ENCODE results near the gene SPRED2. TPM values are rescaled to one million over a fixed set of nuclear protein-coding genes. Genes with fewer than 3 reads are reported as not detected.

Gene SPRED2
- total RNA-seq, 2 donors from 2014 or later, result 3.1 to 4.3 TPM

DNA sequence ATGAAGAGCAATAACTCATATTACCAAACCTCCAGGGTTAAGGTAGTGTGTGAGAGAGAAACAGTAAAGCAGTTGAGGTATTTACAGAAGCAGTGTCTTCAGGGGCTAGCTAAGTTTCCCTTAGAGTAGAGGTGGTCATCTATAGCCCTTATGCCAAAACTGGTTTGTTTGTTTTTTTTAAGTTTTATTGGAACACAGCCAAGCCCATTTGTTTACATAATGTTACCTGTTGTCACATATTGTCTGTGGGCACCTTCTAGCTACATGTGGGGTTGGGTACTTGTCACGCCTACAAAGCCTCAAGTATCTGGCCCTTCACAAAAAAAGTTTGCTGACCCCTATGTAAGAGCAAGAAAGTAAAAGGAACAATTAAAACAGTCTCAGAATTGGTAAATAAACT is 165.4 kb downstream of the SPRED2 start:
- Mint-ChIP-seq H3K36me3 (ENCODE audit: insufficient read depth in 2 of 2) (peaks cover 4 to 23% of the 10 kb centered on the region in 2 donors), H3K27me3 (ENCODE audit: low read depth) (no peaks in the 10 kb centered on the region), H3K4me1 (ENCODE audit: low read depth) (peaks cover 4% of the 10 kb centered on the region), H3K4me3 (no peak overlapping the region), H3K27ac (peak overlapping the region; percentile 11), H3K9me3 (no peaks in the 10 kb centered on the region)
- ATAC-seq (replicated peaks in 1 of 2) (no peak), DNase-seq (no peak)

DNA sequence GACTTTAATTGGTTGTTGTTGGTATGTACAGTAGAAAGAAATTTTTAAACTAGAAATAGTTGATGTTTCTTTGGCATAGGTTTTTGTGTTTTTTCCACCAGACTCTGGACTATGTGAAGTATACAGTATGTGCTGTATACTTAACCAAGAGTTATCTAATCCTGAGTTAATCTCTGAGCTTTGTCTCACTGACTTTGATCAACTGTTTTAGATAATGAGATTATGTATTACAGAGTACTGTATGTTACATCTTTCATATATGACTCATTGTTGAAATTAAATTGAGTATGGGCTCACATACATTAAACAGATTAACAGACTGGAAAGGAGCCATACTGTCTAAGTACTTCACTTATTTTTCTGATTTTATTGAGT is 166.7 kb downstream of the SPRED2 start:
- Mint-ChIP-seq H3K36me3 (ENCODE audit: insufficient read depth in 2 of 2) (peaks cover 4 to 23% of the 10 kb centered on the region in 2 donors), H3K4me3 (no peak overlapping the region), H3K27ac (no peak overlapping the region), H3K9me3 (no peaks in the 10 kb centered on the region), H3K27me3 (ENCODE audit: low read depth) (no peaks in the 10 kb centered on the region), H3K4me1 (ENCODE audit: low read depth) (peaks cover 4% of the 10 kb centered on the region)
- ATAC-seq (replicated peaks in 1 of 2) (no peak), DNase-seq (no peak)

- H3K4me1 Mint-ChIP-seq (ENCODE audit: low read depth), result peaks cover 4% of the 10 kb centered on the region
- H3K36me3 Mint-ChIP-seq (ENCODE audit: insufficient read depth in 2 of 2), result peaks cover 4 to 23% of the 10 kb centered on the region in 2 donors
- DNase-seq, result no peak
- ATAC-seq (replicated peaks in 1 of 2), result peak in 1 of 2 donors; percentile 25
- H3K27ac Mint-ChIP-seq, result no peak overlapping the region
- no peaks in the 10 kb centered on the region for H3K27me3 Mint-ChIP-seq (ENCODE audit: low read depth)
- H3K4me3 Mint-ChIP-seq, result no peak overlapping the region
- H3K9me3 Mint-ChIP-seq, result no peaks in the 10 kb centered on the region
Measured at GRCh38 chr2:65264821-65265670, 167.4 kb downstream of the SPRED2 start.

DNA sequence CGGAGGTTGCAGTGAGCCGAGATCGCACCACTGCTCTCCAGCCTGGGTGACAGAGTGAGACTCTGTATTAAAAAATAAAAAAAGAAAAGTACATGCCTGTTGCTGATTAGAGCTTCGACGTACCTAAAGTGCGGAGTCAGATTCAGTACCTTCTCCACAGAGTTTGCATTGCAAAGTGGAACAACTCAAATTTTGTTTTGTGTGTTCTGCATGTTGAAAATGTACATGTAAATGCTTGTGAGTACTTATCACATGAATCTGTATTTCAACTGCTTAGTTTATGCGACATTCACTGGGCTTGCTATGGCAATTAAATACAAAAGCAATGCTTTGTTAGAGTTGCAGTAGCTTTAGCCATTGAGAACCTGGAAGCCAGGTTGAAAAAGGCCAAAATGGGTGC is 168.4 kb downstream of the SPRED2 start:
- Mint-ChIP-seq H3K27ac (no peak overlapping the region), H3K27me3 (ENCODE audit: low read depth) (no peaks in the 10 kb centered on the region), H3K9me3 (no peaks in the 10 kb centered on the region), H3K4me1 (ENCODE audit: low read depth) (peaks cover 4% of the 10 kb centered on the region), H3K4me3 (no peak overlapping the region), H3K36me3 (ENCODE audit: insufficient read depth in 2 of 2) (peaks cover 4 to 21% of the 10 kb centered on the region in 2 donors)
- DNase-seq, result no peak
- ATAC-seq (replicated peaks in 1 of 2), result no peak

- Mint-ChIP-seq H3K36me3 (ENCODE audit: insufficient read depth in 2 of 2) (peaks cover 4 to 21% of the 10 kb centered on the region in 2 donors), H3K4me3 (no peak overlapping the region), H3K9me3 (no peaks in the 10 kb centered on the region), H3K4me1 (ENCODE audit: low read depth) (peaks cover 4% of the 10 kb centered on the region), H3K27ac (no peak overlapping the region), H3K27me3 (ENCODE audit: low read depth) (no peaks in the 10 kb centered on the region)
- DNase-seq (no peak), ATAC-seq (replicated peaks in 1 of 2) (no peak)
Measured at GRCh38 chr2:65263262-65263661, 169.1 kb downstream of the SPRED2 start.

DNA sequence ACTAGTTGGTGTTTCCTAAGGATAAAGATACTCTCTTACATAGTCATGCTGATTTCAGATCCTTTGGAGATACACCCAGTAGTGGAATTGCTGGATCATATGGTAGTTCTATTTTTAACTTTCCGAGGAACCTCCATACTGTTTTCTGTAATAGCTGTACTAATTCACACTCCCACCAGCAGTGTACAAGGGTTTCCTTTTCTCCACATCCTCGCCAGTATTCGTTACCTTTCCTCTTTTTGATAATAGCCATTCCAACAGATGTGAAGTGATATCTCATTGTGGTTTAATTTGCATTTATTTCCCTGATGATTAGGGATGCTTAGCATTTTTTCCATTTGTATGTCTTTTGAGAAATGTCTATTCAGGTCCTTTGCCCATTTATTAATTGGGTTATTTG is 170.7 kb downstream of the SPRED2 start:
- Mint-ChIP-seq H3K9me3 (no peaks in the 10 kb centered on the region), H3K4me1 (ENCODE audit: low read depth) (peaks cover 4% of the 10 kb centered on the region), H3K36me3 (ENCODE audit: insufficient read depth in 2 of 2) (peaks cover 2 to 17% of the 10 kb centered on the region in 2 donors), H3K27ac (no peak overlapping the region), H3K27me3 (ENCODE audit: low read depth) (no peaks in the 10 kb centered on the region), H3K4me3 (no peak overlapping the region)
- DNase-seq (no peak), ATAC-seq (replicated peaks in 1 of 2) (no peak)

Other genes with a start within 250 kb of the SPRED2 start
- 100 to 1,000 TPM; 219 to 272 TPM for gene ACTR2, start 204.8 kb downstream of the SPRED2 start, total RNA-seq